H1 (cell line): Measurements from ENCODE around the gene ZNF511. TPM values are rescaled to one million over a fixed set of nuclear protein-coding genes. Genes with fewer than 3 reads are reported as not detected.

Experiments used
- TAF1 ChIP-seq: IDR thresholded peaks from 2 replicates; pipeline ENCODE4 v1.6.1; 2011; ENCODE audit warnings: mild to moderate bottlenecking, low read depth, low read length
- polyA plus RNA-seq, 7 experiments: library from polyadenylated mRNA; depleted of rRNA in 3 of 7; stranded (reverse) in 5 of 7; unstranded in 2 of 7; fragments of >200 nt in 5 of 7; fragments of 200-250 nt in 2 of 7; gene quantifications; 1 replicate in 5 of 7; 2 replicates in 1 of 7; 4 replicates in 1 of 7; pipeline versions ENCODE4 v1.2.1 to v1.2.3, GENCODE V29; 2011 to 2013; ENCODE audit warnings: missing spikeins in 2 of 7, mixed read lengths in 2 of 7
- total RNA-seq: library from RNA; stranded (reverse); fragmentation: NEBNext Ultra II Directional; extraction: Animal tissue kit (Norgen Biotek cat#: 25700); gene quantifications from 2 replicates; pipeline ENCODE4 v1.2.1, GENCODE V29; 2021

ZNF511 gene
- total and polyA plus RNA-seq, 2 of the 8 experiments (the other 6 are each of a cell fraction or from before 2014, with no cell fraction given), result 55.4 to 71.7 TPM

GRCh38 chr10:133277993-133278576, 30.6 kb upstream of the ZNF511 start (continued):
- TF ChIP-seq TAF1, result no peak
